Kidney epithelial cell (primary cell): Measurements from ENCODE around the gene ABHD15. TPM values are rescaled to one million over a fixed set of nuclear protein-coding genes. Genes with fewer than 3 reads are reported as not detected.

ENCODE experiments used
- DNase-seq: peaks from one replicate; pipeline ENCODE4 v3.0.0-alpha.2; 2010; ENCODE audit warnings: low read depth
- H3K27me3 ChIP-seq: 2 replicates; pipeline ENCODE4 v1.6.0; 2011; ENCODE audit warnings: low read length; ENCODE audit not compliant: control insufficient read depth, insufficient read depth
- H3K36me3 ChIP-seq: 2 replicates; pipeline ENCODE4 v1.5.1; 2011; ENCODE audit warnings: low read length; ENCODE audit not compliant: control insufficient read depth, insufficient read depth
- H3K4me3 ChIP-seq: 2 replicates; pipeline ENCODE4 v1.5.1; 2011; ENCODE audit warnings: low read depth, mild to moderate bottlenecking, control low read depth, low read length
- total RNA-seq: library from RNA; depleted of rRNA; stranded (reverse); fragments of >200 nt; gene quantifications from 2 replicates; pipeline ENCODE4 v1.2.3, GENCODE V29; 2015
- TF ChIP-seq, protein P1 (sequence below): IDR thresholded peaks from 2 replicates; pipeline ENCODE4 v1.5.1; 2011; ENCODE audit warnings: mild to moderate bottlenecking, moderate library complexity, low read length, control low read depth, inconsistent platforms; ENCODE audit not compliant: insufficient read depth, poor library complexity, severe bottlenecking

Gene ABHD15
- total RNA-seq, 1 donor from 2014 or later = 8.3 TPM

DNA sequence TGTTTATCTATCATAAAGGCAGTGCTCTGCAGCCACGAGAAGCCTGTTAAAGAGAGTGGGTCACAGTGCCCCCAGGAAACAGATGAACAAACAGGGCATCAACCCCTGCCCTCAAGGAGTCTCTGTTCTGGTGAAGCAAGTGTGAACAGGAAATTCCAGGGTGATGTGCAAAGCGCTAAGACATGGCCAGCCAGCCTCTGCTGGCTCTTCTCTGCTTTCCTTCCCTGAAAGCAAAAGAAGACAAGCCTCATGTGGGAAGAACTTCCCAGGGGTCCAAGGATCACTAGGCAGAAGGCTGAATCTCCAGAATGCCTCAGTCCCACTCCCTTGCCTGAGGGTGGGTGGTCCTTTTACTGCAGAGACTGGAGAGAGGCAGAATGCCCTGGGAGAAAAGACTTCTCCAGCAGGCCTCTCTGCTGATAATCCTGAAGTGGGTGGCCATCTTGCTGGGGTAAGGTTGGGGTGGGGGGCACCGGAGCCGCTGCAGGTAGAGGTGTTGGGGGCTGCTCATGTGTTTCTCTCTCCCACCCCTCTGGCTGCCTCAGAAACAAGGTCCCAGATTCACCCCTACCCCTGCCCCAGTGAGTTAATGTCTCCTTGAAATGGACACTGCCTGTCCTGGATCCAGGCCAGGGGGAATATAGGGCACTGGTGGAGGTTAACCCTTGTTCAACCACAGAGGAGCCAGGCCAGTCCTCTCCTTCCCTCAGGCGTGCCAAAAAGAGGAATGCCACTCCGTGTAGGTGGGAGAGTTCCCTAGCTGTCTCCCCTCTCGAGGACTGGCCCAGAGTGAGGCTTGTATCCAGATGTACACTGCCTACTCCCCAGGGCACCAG, 28.5 kb upstream of the ABHD15 start:
- H3K36me3 ChIP-seq = no peaks in the 10 kb centered on the region
- H3K27me3 ChIP-seq = no peaks in the 10 kb centered on the region
- DNase-seq = no peak
- TF ChIP-seq, protein P1, sequence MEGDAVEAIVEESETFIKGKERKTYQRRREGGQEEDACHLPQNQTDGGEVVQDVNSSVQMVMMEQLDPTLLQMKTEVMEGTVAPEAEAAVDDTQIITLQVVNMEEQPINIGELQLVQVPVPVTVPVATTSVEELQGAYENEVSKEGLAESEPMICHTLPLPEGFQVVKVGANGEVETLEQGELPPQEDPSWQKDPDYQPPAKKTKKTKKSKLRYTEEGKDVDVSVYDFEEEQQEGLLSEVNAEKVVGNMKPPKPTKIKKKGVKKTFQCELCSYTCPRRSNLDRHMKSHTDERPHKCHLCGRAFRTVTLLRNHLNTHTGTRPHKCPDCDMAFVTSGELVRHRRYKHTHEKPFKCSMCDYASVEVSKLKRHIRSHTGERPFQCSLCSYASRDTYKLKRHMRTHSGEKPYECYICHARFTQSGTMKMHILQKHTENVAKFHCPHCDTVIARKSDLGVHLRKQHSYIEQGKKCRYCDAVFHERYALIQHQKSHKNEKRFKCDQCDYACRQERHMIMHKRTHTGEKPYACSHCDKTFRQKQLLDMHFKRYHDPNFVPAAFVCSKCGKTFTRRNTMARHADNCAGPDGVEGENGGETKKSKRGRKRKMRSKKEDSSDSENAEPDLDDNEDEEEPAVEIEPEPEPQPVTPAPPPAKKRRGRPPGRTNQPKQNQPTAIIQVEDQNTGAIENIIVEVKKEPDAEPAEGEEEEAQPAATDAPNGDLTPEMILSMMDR = no peak
- no peak overlapping the region for H3K4me3 ChIP-seq

DNA sequence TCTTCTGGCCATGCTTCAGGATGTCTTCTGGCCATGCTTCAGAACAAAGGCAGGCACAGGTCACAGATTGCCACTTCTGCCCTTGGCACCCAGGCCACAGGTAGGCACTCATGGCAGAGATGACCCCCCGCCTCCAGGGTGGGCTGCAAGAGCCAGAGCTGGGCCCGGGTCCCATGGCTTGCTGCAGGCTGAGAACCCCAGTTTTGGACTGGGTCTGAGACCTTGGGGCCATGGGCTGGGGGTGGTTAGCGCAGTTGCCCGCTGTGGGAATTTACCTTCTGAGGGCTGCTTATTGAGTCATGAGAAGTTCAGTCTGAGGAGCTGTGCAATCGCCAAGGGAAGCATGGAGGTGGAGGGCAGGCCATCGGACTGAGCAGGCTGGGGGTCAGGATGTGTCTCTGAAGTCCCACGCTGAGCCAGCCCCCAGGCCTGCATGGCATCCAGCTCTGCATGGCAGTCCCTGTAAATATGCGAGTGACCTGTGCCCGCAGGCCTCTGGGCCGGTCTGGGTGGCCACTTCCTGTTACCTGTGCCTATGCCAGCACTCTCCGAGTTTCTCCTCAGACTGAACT, 27.8 kb upstream of the ABHD15 start:
- DNase-seq = no peak
- TF ChIP-seq, protein P1 = no peak
- Histone ChIP-seq H3K36me3 (no peaks in the 10 kb centered on the region), H3K4me3 (no peak overlapping the region), H3K27me3 (no peaks in the 10 kb centered on the region)

DNA sequence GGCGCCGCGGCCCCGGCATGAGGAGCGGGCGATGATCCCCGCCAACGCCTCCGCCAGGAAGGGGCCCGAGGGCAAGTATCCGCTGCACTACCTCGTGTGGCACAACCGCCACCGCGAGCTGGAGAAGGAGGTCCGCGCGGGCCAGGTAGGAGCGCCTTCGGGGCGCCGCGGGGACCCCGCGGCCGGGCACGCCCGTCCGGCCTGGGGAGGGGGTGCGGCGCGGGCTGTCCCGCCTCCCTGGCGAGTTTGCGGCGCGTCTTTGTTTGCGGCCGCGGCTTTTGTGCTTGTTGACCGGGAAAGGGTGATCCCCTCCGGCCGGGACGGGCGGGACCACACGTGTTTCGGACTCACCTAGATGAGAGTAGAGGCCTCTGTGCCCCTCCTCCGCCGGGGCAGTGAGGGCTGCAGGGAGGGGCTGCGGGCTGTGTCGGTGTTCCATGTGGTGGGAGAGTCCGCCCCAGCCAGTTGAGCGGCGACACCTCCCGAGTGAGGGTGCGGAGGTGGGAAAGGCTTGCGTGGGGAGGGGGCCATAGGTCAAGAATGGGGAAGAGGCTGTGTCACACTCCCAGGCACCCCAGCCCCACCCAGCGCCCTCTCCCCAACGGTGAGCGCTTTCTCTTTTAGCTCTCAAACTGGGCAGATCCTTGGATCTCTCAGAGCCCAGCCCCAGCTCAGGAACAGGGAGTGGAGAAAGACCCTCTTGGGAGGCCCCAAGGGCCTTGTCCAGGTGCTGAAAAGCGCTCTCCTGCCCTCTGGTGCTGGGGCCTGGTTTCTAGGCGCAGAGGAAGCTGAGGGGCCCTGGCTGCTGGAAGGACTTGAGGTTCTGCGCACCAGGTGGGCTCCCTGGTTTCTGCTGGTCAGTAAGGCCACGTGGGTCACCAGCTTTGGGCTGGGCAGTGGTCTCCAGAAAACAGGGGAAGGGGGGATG, 27.0 kb upstream of the ABHD15 start:
- H3K27me3 ChIP-seq = no peaks in the 10 kb centered on the region
- H3K4me3 ChIP-seq = peak overlapping the region; percentile 39
- TF ChIP-seq, protein P1 = peak; percentile 40
- H3K36me3 ChIP-seq = no peaks in the 10 kb centered on the region
- DNase-seq = no peak

DNA sequence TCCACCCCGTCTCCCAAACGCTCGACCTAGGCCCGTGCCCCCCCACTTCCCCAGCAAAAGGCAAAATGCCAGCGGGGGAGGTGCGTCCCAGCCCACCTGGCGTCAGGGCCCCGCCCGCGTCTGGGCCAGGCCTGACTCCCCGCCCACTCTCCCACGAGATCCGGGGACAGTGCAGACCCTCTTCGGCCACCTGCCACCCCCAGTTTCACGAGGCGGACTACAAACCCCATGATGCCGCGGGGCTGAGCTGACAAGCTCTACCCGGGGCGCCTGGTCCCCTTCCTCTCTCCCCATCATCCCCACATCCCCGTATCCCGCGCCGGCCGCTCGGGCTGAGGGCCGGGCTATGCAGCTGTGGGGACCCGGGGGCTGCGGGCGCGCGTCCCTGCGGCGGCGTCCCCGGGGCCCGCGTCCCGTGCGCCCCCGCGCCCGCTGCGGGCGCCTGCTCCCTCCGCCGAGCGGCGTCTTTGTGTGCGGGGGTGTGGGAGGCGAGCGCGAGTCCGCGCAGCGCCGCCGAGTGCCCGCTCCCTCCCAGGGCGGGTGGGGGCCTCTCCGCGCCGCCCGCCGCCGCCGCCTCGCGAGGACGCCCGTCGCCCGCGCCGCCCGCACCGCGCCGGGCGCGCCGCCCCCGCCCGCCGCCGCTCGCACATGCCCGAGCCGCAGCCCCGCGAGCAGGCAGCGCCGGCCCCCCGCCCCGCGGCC, 26.2 kb upstream of the ABHD15 start, which contains the start of gene ANKRD13B:
Gene ANKRD13B, plus strand, starts transcription at position 283 of the 702 bp plus-strand sequence. CDS start 490 bp downstream, outside the sequence.
- no peaks in the 10 kb centered on the region for H3K27me3 ChIP-seq
- no peaks in the 10 kb centered on the region for H3K36me3 ChIP-seq
- H3K4me3 ChIP-seq = peak within 1 kb of the TSS; percentile 39
- DNase-seq = no peak
- TF ChIP-seq, protein P1 = no peak
